GM21723 (cell line): ENCODE data around the gene TMX4.
"Not testable (repeated sequence)": the region's sequence is repeated elsewhere in the genome, so short reads cannot be mapped to it uniquely, and the experiment has no call there.

Experiments
- ATAC-seq: cut with Tn5 transposase; IDR thresholded peaks from one replicate; pipeline ENCODE4 v1.9.1; 2021; ENCODE audit warnings: mild to moderate bottlenecking, moderate library complexity; ENCODE audit not compliant: unreplicated experiment

The TMX4 gene

DNA sequence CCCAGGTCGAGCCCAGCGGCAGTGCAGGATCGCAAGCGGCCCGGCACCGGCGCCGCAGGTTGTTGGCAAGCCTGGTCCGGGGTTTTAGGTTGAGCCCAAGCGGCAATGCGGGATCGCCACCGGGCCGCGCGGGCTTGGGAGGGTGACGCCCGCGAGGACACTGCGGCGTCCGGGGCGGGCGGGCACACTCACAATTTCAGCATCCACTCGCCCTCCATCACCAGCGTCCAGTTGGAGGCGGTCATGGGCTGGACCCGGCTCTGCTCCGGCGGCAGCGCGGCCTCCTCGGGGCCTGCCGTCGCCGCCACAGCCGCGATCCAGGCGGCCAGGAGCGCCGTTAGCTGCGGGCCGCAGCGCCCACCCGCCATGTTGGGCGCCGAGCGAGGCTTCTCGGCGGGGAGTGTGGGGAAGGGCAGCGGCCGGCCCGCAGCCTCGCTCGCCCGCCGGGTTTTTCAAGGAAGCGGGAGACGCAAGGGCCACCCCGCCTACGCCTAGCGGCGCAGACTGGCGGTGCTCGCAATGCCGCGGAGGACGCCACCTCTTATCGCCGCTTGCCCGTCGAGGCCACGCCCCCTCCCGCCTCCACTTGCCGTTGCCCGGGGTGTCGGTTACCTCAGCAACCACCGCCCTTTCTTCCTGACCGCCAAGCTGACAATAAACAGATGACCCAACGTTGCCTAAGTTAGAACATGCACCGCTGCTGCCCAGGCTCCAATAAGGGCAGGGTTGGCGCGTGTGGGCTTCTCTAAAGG, at the start of gene TMX4:
Gene TMX4 (minus strand): TSS at position 516 of the 752 bp plus-strand sequence. CDS start 148 bp downstream, at position 368.
- peak; percentile 89 for ATAC-seq

GRCh38 chr20:8067082-8067481, 47.5 kb upstream of the TMX4 start:
- ATAC-seq = no peak

DNA sequence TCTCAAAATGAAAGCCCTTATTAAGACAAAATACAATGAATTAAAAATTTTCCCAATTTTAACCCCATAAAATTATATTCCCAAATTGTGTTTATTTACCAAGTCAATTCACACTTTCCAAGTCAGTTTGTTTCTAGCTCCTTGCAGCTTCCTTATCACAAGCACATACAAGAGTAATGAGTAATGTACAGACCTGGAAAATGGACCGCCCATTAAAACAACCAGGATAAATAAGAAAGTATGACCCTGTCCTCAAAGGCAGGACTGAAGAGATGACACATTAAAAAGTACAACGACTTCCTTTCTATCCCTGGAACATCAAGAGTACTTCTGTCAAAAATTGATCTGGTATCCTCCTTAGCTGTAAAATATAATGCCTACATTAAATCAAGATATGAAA, 47.1 kb upstream of the TMX4 start:
- no peak for ATAC-seq

DNA sequence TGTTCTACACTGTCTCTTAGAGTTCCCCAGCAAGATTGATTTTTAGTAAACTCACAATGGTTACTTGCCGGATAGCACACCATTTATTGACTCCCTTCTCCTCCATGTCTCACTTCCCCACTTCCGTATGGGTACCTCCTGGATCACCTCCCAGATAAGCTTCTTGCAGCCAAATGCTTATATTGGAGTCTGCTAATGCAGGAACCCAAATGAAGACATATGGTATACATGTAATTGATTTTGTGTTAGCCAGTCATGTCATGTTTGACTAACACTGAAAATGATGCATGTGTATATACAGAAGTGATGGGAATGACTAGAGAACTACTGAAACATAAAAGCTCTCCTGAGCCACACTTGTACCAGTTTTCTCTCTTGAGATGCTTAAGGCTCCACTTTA, 46.1 kb upstream of the TMX4 start:
- no peak for ATAC-seq

GRCh38 chr20:8062756-8063155, 43.2 kb upstream of the TMX4 start:
- ATAC-seq = no peak

DNA sequence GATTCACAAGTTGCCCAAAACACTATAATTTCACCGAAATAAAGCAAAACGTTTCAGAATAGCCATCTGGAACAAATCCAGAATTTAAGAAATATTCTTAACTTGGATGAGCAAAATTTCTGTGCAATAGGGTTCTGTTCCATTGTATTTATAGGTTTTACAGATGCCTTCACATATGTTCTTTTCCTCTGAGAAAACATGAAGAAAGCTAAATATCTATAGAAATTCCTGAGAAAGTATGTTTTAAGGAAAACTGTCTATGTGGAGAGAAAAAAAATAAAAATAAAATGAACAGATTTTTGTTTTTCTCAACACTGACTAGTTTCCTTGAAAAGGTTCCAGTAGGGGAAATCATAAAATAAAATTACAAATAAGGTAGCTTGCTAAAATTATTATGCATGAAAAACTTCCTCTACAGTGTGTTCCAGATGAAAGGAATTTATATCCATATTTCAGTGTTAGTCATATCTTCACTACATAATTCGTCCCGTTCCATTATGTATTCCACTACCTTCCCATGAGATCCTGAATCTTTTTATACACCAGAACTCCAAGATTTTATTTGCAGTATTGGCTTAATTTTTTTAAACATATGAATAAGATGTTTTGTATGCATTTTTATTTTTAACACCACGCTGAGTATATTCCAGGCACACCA, 42.4 kb upstream of the TMX4 start:
- ATAC-seq = no peak

GRCh38 chr20:8060977-8061376, 41.4 kb upstream of the TMX4 start:
- no peak for ATAC-seq

GRCh38 chr20:8057871-8058270, 38.3 kb upstream of the TMX4 start:
- no peak for ATAC-seq

- ATAC-seq = no peak
Measured at GRCh38 chr20:8055096-8055495, 35.5 kb upstream of the TMX4 start.

DNA sequence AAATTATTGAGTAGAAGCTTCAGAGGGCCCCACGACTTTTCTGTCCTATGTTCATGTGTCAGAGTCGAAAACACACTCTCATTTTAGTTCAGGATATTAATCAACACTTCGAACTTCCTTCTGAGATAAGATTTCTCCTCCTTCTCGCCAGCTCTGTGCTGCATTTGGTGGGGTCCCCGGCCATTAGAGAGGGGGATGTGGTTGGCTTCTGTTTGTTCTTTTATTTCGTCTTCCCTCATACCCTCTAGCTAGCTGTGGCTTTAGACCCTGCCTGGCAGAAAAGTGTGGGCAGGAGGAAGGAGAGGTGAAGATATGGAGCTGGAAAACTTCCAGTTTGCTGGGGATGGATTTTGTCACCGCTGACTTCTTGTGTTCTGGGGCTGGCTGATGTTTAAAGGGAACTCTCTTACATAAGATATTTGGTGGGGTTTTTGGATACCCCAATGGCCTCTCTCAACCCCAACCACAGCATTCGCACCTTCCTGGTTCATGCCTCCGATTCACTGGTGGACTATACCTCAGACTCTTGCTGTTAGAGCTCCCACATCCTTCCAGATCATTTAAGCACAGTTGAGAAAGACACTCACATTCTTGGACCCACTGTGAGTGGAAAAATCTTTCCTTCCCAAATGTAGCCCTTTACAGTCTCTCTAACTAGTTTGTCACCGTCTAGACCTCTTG, 30.7 kb upstream of the TMX4 start:
- ATAC-seq = no peak

DNA sequence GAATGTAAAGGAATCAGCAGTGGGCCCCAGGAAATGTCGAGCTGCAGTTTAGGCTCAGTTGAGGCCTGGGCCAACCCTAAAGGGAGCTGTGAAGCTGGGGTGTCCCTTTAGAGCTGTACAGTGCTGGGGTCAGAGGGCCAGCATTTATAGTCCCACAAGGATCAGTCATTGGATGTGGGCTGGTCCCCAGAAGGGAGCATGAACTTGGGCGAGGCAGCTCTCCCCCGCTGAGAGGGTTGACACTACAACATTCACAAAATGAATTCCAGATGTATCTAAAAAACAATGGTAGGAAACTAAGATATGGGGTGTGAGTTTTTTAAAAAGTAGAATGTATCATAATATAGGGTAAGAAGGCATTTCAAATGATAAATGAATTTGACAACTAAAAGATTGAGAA, 29.7 kb upstream of the TMX4 start:
- ATAC-seq = no peak

DNA sequence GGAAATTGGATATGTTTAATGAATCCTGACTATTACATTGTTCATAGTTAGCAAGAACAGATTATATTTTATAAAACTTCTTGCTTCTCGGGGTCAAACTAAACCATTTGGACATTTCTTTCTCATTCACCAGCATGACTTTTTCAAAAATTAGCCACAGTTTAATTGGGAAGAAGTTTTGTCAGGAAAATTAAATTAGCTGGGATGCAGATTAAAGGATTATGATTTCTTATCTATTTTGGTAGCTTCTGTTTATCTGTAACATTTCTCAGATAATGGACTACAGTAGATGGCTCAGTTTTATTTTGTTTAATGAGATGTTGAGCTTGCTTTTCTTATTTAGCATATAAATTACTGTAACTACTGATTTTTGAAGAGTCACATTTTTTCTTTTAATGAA, 26.4 kb upstream of the TMX4 start:
- ATAC-seq = no peak

DNA sequence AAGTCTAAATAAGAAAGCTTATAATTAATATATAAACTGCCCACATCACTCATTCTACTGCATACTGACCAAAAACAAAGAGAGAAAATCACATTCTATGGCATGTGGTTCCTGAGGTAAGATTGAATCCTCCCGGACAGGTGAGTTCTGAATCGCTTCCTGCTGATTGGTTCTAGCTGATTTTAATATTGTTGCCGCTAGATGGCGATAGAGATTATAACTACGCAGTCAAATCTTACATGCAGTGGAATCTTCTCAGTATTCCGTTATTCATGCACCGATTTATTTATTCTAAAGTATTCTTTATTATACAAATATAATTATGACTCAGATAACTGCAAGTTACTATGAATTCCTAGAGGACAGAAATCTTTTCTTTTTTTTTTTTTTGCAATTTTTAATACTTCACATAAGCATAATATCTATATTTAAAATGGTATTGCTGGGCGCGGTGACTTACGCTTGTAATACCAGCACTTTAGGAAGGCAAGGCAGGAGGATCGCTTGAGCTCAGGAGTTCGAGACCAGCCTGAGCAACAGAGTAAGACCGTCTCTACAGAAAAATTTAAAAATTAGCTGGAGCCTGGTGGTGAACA, 24.2 kb upstream of the TMX4 start:
- peak; percentile 93 for ATAC-seq

- ATAC-seq = no peak
Measured at GRCh38 chr20:8039042-8039441, 19.5 kb upstream of the TMX4 start.

GRCh38 chr20:8036771-8037170, 17.2 kb upstream of the TMX4 start:
- no peak for ATAC-seq

DNA sequence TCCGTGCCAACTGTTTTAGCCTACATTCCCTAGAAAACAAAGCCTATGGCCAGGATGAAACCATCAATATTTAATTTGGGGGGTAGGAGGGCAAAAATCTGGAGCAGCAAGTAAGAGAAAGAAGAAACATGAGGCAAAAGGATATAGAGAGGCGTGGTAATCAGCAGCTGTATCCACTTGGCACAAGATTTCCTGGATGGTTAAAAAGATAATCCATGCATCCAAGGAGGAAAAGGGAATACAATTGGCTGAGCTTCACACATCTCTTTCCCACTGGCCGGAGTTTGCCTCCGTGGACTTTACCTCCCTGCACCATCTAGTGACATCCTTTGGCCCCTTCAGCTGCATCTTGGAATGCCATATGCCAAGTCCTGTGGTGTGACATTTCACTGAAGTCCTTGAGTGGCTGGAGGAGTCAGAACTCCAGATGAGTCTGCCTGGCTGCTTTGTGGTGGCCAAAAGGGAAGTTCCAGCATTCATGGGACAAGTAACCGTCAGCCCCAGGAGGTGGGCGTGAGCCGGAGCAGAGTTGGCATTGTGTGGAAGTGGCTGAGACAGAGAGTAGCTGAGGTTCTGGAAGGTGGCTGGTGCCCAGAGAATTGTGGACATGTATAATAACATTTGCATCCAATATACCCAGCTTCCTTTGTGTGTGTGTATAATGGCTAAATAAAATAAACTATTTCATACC, 13.7 kb upstream of the TMX4 start:
- ATAC-seq = no peak

GRCh38 chr20:8032499-8032898, 12.9 kb upstream of the TMX4 start:
- ATAC-seq = no peak

- ATAC-seq = not testable (repeated sequence)
Measured at GRCh38 chr20:8031539-8031938, 12.0 kb upstream of the TMX4 start.

DNA sequence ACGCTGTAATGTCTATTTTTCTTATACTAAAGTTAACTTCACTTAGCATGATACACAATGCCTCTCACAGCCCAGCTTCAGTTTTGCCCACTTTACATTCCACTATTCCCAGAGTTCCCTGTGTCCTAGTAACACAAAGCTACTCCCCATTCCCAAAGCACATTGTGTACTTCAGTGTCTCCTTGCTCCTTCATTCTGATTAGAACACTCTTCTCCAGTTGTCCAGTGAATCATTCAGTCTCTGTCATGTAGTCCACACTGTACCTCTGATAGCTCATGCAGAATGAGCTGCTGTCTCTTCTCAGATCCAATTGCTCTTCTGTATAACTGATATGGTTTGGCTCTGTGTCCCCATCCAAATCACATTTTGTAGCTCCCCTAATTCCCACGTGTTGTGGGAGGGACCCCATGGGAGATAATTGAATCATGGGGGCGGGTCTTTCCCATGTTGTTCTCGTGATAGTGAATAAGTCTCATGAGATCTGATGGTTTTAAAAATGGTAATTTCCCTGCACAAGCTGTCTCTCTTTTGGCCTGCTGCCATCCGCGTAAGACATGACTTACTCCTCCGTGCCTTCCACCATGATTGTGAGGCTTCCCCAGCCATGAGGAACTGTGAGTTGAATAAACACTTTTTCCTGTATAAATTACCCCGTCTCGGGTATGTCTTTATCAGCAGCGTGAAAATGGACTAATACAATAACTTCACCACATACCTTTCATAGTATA, 2.1 kb upstream of the TMX4 start:
- ATAC-seq = no peak

DNA sequence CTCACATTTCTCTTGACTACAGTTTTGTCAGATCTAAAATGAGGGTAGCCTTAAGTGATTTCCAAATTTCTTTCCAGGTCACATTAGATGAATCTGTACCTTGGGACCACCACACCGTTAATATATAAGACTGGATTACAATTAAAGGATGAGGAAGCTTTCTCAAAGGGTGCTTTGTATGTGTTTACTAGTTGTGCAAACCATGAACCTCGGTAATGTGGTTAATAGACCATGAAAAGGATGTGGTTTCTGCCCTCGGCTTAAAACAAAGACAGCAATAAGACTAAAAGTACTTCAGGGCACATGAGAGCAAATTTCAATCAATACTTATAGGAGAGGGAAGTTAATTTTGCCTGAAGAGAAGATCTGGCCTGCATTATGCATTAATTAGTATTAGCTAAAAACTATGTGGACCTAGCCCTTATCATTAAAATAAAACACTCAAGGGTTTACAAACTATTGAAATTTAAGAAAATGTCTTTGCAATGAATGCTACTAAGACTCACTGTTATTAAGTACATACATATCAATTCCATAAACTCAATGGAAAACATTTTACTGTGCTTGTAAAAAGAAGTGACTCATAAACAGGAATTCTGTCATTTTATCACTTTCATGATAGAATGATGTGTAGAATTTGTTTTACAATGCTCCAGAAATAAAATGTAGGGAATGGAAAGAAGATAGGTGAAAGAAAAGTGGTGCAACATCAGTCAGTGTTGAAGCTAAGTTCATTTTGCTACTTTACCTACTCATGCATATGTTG, 936 bp upstream of the TMX4 start:
- ATAC-seq = peak; percentile 51
